ENCODE data around the gene PPP4R4.
"Not testable (repeated sequence)": the region's sequence is repeated elsewhere in the genome, so short reads cannot be mapped to it uniquely, and the experiment has no call there.

- TF ChIP-seq EP300, POLR2A, CTCF (IDR thresholded peaks at IDR 0.05): not testable (repeated sequence)
Measured at GRCh38 chr14:94218198-94218886, 44.2 kb downstream of the PPP4R4 start.
